HG03064 (cell line): ENCODE results near the gene SNCA.

Source experiments
- ATAC-seq: cut with Tn5 transposase; IDR thresholded peaks from one replicate; pipeline ENCODE4 v1.9.1; 2021; ENCODE audit warnings: low read depth; ENCODE audit not compliant: unreplicated experiment

SNCA gene

DNA sequence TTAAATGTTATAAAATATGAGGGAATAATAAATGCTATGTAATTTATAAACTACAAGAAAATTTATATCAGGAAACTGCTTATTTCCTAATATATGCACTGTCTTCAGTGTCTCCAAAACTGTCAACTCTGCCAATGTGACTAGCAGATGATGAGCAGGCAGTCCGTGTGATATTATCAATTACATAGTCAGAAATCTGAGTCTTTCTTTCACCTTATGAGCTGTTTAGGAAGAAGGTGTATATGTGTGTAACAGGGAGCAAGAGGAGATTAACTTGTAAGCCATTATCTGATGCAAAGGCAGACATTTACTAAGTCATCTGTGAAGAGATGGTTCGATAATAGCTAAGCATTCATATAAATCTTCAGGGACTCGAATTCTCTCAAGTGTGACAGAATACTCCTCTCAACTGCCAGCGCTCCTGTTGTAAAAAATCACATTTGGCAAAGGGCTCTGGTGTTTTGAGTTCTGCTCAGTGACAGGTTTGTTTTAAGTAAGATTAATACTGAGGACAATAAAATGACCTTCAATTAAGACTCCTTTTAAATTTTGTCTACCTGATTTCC is 79.7 kb downstream of the SNCA start:
- no peak for ATAC-seq

DNA sequence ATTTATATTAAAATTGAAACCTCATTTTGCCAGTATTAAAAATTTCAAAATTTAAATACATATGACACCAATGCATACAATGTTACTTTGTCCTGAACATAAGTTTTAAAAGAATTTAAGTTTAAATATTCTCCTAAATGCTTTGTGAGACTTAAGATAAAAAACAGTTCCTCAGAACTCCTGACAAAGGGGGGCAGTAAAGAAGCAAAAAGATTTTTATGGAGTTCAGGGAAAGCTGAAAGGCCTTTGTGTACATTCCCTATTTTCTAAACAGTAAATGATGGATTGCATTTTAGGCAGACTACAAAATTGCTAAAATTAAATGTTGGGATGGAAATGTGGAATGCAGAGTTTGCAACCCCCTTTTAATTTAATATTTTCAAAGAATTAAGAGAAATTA is 81.7 kb downstream of the SNCA start:
- ATAC-seq, result no peak

- ATAC-seq, result no peak
These were observed 82.4 kb downstream of the SNCA start for GRCh38 chr4:89754531-89754930.

DNA sequence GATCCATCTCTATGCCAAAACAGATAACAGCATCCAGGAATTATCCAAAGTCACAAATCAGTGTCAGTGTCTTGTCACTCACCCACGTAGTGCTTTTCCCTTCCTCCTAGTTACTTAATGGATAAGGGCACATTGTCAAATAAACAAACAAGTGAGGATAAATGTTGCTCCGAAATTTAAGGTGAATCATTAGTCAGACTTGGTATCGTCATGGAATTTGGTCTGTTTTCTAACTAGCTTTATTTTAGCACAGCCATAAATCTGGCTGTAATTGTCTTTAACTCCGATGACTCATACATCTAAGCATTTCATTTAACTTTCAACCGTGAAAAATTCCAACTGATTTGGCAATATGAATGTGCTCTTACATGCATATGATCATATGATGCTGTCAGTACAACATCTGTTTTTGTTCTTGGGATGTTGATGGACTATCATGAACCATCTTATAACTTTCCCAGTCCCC is 83.3 kb downstream of the SNCA start:
- ATAC-seq, result no peak

- no peak for ATAC-seq
These were observed 83.9 kb downstream of the SNCA start for GRCh38 chr4:89752932-89753598.

GRCh38 chr4:89751416-89751815 is 85.5 kb downstream of the SNCA start:
- ATAC-seq, result no peak

DNA sequence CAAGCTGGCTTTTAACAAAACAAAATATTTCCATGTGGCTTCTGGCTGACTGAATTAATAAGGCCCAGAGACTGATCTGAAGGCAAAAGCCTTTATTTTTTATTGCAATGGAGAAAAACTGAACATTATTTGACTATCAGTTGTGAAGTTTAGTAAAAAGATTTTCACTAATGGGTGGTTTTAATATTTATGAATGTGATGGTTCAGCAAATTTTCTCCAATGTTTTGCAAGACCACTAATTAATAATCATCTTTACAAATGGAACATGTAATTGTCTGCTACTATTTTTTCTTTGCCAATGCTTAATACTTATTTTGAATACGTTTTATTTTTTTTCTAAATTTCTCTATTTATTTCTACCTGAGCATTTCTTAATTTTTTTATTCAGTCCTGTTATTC is 90.6 kb downstream of the SNCA start:
- no peak for ATAC-seq

DNA sequence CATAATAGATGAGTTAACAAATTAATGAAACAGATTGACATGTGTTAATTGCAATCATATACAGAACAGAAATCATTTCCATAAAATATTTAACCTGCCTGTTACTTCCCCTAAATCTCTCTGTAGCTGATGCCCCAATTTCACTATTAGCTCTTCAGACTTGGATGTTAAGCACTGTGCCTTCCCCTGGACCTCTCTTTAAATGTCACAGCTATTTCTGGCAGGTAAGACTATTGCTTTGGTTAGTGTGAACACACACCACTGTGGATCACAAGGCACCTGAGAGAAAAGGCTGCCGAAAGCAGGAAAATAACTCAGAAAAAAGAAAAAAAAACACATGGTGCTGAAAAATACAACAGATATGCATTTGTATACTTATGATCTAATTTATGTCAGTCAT is 91.3 kb downstream of the SNCA start:
- ATAC-seq, result no peak

DNA sequence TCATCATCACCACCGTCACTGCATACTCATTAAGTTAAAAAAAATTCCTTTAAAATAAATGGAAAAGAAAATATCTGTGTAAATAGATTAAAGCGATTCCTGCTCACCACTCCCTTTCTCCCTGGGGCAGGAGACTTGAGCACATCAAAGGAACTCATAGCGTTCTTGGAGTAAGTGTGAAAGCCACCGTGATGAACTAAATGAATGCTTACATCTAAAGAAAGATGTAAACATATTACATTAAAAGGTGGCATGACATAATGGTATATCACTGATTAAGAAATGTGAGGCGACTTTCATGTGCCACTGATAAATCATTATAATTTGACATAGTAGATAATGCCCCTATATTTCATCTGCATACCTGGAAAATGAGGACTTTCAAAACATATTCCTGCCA is 92.0 kb downstream of the SNCA start:
- ATAC-seq, result no peak

- ATAC-seq, result no peak
These were observed 95.2 kb downstream of the SNCA start for GRCh38 chr4:89741768-89742167.

GRCh38 chr4:89739311-89739988 is 97.5 kb downstream of the SNCA start:
- ATAC-seq, result no peak

DNA sequence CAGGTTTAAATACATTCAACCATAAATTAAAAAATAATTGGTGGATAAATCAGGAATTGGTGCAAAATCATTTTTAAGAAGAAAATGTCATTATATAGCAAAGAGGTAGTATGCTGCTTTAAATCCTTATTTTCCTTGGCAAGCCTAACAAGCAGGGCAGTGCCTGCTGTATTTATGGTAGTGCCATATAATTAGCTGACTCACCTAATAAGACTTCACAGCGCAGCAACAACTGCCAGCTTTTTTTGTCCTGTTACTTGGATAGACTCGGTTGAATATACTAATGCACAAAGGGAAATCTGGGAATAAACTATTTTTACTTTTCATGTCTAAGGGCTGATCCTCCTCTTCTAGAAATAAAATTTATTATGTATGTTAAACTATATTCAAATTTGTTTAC is 99.1 kb downstream of the SNCA start:
- ATAC-seq, result no peak

DNA sequence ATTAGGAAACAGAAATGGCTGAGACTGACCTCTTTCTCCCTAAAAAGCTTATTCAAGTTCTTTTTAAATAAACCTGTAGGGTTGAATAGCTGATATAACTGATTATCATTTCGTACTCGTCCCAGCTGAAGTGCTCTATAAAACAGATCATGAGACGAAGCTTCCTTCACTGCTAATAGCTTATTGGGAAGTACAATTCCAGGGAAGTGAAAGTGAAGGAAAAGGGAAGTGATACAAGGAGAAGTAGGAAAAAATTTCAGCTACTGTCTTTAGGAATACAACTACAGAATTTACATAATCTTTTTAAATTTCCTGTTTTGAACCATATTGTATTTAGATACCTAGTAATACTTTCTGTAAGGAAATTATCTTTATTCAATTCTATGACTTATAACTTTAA is 103.0 kb downstream of the SNCA start:
- no peak for ATAC-seq

- ATAC-seq, result no peak
These were observed 109.7 kb downstream of the SNCA start for GRCh38 chr4:89727238-89727637.

GRCh38 chr4:89725268-89725667 is 111.7 kb downstream of the SNCA start:
- ATAC-seq, result no peak

DNA sequence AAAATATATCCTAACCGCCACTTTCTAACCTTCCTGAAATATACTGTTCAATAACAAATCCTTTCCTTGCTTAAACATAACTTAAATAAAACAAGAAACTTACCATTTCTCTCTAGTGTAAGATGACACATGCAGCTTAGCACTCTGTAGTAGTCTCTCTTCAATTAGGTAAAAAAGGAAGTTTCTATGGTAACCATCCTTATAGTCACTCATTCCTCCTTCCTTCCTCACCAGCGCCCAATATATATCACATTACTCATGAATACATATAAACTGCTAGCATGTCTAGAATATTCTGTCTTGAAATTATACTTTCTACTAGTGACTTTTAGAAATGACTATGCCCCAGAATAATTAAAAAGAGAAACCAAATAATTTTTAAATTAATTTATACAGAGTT is 112.2 kb downstream of the SNCA start:
- no peak for ATAC-seq

DNA sequence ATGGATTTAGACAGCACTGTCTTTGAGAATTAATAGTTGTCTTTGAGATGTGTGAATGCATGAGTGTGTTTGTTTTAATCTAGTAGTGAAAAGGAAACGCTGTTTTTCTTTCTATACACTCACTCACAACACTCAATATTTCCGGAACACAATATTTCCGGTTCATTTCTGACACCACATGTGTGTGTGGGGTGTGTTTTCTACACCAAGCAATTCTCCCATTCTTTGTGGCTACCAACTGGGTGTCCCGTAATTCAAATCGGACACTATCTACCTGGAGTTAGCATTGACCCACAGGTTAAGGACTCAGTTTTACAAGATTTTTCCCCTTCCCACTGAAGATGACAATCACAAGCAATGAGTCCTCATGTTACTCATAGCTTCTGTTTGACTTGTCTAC is 113.9 kb downstream of the SNCA start:
- ATAC-seq, result no peak

DNA sequence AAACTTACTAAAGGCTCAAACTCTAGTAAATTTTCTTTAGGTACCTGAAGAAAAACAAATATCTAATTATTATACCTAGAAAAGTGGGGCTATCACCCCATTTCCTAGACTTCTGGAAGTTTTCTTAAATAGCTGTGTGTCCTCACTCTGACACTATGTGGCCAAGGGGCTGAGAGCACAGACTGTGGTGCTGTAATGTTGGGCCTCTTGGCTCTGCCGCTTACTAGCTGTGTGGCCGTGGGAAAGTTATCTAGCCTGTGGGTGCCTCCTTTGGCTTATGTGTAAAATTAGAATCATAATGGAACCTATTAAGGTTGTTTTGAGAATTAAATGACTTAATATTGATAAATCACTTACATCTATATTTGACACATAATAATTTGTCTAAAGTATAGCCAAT is 114.4 kb downstream of the SNCA start:
- no peak for ATAC-seq

- no peak for ATAC-seq
These were observed 116.0 kb downstream of the SNCA start for GRCh38 chr4:89720981-89721380.

DNA sequence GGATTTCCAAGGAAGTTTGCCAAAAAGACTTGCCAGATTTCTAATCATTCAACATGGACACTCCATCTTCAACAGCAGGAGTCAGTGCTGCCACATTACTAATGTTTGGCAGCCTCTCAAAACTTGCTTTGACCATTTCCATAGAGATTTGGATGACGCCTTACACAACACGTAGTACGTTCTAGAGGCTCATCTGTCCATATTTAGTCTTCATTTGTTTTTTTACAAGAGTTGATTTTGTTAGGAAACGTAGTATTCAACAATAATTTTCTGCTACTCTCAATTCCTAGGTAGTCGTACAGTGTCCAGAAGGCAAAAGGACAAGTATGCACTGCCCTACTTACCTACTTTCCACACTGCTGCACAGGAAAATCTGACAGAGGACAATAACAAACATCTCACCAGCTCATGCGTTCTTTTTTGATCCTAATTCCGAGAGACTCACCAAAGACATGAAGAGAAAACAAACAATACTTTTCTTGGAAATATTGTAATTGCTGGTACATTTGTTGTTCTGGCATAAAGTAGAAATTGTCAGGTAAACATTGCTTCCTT is 117.3 kb downstream of the SNCA start:
- no peak for ATAC-seq

GRCh38 chr4:89716893-89717292 is 120.1 kb downstream of the SNCA start:
- no peak for ATAC-seq

GRCh38 chr4:89715631-89716030 is 121.3 kb downstream of the SNCA start:
- no peak for ATAC-seq
